ENCODE results near the gene SEC23A.

Gene SEC23A

GRCh38 chr14:38991299-38991698 lies 111.7 kb downstream of the SEC23A start:
- DNase-seq (ENCODE audit: low spot score), result no peak

- DNase-seq (ENCODE audit: low spot score), result no peak
Measured at GRCh38 chr14:38989922-38990546, 113.0 kb downstream of the SEC23A start.

- no peak for DNase-seq (ENCODE audit: low spot score)
Measured at GRCh38 chr14:38987781-38988180, 115.3 kb downstream of the SEC23A start.

DNA sequence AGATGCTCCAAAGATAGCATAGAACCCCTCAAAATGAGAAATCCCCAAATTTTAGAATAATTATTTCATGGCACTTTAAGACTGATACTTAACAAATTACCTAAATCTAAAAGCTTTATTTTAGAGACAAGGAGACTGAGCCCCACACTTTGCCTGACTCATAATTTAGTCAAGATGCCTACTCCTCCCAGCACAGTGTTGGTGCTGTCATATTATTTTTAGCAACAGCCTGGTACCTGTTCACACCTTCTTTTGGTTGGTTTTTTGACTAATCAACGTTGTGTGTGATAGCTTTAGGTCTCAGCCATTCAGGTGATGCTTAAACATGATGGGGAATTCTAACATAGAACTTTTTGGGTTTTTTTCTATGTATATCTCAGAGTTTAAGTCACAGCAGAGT lies 120.2 kb downstream of the SEC23A start:
- DNase-seq (ENCODE audit: low spot score), result no peak

GRCh38 chr14:38982278-38982677 lies 120.8 kb downstream of the SEC23A start:
- no peak for DNase-seq (ENCODE audit: low spot score)
